ENCODE results near the gene MAP1LC3B.

The MAP1LC3B gene
- long read RNA-seq, donor 1, transcript MAP1LC3B-201 (4 exons, 2,688 nt): major isoform, 50 of 50 reads
- long read RNA-seq, donor 1, partial matches to known transcripts: 0 of 50 reads
- long read RNA-seq, donor 1, other reads (novel, unspliced or antisense): 0 of 50 reads
- long read RNA-seq, donor 2, transcript MAP1LC3B-201 (4 exons, 2,688 nt): major isoform, 31 of 33 reads
- long read RNA-seq, donor 2, partial matches to known transcripts: 0 of 33 reads
- long read RNA-seq, donor 2, other reads (novel, unspliced or antisense): 0 of 33 reads
- long read RNA-seq, donor 3, transcript MAP1LC3B-201 (4 exons, 2,688 nt): major isoform, 28 of 29 reads
- long read RNA-seq, donor 3, partial matches to known transcripts: 0 of 29 reads
- long read RNA-seq, donor 3, other reads (novel, unspliced or antisense): 0 of 29 reads
- long read RNA-seq, donor 4, transcript MAP1LC3B-201 (4 exons, 2,688 nt): major isoform, 33 of 40 reads
- long read RNA-seq, donor 4, partial matches to known transcripts: 6 of 40 reads
- long read RNA-seq, donor 4, other reads (novel, unspliced or antisense): 0 of 40 reads
- long read RNA-seq, donor 5, transcript MAP1LC3B-201 (4 exons, 2,688 nt): major isoform, 41 of 57 reads
- long read RNA-seq, donor 5, partial matches to known transcripts: 0 of 57 reads
- long read RNA-seq, donor 5, other reads (novel, unspliced or antisense): 15 of 57 reads
- long read RNA-seq, donor 6, transcript MAP1LC3B-201 (4 exons, 2,688 nt): major isoform, 47 of 72 reads
- long read RNA-seq, donor 6, partial matches to known transcripts: 25 of 72 reads
- long read RNA-seq, donor 6, other reads (novel, unspliced or antisense): 0 of 72 reads
- long read RNA-seq, donor 7: 0 reads
- long read RNA-seq, donor 8, transcript MAP1LC3B-201 (4 exons, 2,688 nt): major isoform, 32 of 33 reads
- long read RNA-seq, donor 8, partial matches to known transcripts: 0 of 33 reads
- long read RNA-seq, donor 8, other reads (novel, unspliced or antisense): 0 of 33 reads

GRCh38 chr16:87391950-87392820, at the start of gene MAP1LC3B:
Gene MAP1LC3B (plus strand): TSS chr16:87392336. CDS start chr16:87392428, 92 bp downstream.
- DNase-seq: peak; percentile 99

DNA sequence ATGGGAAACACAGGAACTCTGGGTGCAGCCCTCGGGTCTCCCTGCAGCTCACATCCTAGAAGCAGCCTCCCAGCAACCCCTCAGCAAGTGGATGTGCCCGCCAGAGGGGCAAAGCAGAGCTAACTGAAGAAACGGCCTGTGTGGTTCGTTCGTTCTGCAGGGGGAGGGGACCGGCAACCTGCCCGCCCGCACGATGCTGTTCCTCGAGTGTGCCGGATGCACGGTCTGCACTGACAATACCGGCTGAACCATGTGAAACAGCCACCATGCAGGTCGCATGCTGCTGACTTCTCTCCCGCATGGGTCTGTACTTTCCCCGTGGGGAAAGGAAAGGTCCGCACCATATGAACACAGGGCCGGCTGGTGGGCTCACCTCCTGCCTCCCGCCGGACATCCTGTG, 49.6 kb upstream of the MAP1LC3B start:
- no peak for DNase-seq

GRCh38 chr16:87342978-87343752, 49.0 kb upstream of the MAP1LC3B start:
- no peak for DNase-seq

DNA sequence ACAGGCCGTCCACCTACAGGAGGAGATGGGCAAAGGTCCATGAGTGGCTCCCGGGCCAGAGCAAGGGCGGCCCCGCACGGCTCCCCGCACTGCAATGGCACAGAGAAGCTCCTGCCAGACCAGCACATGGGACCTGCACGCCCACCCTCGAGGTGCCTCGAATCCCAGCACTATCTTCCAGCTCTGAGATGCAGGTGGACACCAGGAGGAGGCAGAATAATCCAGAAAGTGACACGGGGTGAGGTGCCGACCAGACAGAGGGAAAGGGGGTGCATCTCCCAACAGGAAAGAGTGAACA, 48.4 kb upstream of the MAP1LC3B start:
- DNase-seq: no peak

DNA sequence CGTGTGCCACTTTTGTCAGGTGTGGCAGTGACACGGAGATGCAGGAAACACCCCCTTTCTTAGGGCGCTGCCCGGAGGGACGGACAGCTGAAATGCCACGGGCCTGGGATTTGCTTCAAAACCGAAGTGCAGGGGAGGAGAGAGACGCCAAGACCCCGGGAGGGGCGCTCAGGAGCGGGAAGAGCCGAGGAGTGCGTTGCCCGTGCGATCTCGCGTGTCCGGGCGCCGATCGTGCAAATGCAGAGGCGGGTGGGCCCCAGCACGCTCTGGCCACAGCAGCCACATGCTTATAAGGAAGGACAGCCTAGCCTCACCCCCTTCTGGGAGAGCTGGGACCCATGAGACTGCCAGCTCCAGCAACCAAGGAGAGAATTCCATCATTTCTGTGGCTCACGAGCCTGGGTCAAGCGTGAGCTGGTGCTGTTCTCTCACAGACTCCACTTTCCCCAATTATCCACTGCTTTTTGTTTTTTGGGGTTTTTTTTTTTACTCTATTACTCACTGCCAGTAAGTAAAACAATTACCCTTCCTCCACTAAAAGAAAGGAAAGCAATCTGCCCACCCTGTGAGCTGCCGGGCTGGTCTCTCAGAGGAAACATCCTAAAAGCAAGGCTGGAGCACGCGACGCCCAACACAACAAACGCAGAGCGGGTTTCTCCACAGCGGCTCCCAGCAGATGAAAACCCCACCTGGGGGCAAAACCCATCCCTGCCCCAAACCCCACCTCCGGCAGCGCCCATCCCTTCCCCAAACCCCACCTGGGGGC, 47.8 kb upstream of the MAP1LC3B start:
- no peak for DNase-seq

- no peak for DNase-seq
Measured at GRCh38 chr16:87344931-87345631, 47.1 kb upstream of the MAP1LC3B start.

- DNase-seq: peak; percentile 35
Measured at GRCh38 chr16:87345726-87346424, 46.3 kb upstream of the MAP1LC3B start.

DNA sequence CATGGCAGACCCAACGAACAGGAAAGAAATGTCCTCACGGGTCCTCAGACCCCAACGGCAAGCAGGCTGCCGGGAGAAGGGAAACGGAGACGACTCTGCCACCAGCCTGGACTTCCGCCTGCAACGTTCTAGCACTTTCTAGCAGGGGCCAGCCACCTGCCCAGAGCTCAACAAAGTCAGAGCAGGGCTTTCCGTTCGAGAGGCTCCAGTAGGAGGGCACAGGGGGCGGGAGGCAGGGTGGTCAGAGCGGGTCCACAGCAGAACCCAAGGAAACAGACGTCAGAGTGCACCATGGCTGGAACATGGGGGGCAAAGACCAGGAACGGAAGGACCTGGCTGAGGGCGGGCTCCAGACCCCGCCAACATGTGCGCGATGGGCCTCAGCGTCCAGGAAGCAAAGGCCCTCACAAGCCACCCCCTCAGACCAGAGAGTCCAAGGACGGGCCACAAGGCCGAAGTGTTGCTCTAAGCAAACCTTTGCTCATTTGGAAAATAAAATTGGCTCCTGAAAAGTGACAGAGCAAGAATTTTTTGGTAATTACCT, 45.5 kb upstream of the MAP1LC3B start:
- no peak for DNase-seq

DNA sequence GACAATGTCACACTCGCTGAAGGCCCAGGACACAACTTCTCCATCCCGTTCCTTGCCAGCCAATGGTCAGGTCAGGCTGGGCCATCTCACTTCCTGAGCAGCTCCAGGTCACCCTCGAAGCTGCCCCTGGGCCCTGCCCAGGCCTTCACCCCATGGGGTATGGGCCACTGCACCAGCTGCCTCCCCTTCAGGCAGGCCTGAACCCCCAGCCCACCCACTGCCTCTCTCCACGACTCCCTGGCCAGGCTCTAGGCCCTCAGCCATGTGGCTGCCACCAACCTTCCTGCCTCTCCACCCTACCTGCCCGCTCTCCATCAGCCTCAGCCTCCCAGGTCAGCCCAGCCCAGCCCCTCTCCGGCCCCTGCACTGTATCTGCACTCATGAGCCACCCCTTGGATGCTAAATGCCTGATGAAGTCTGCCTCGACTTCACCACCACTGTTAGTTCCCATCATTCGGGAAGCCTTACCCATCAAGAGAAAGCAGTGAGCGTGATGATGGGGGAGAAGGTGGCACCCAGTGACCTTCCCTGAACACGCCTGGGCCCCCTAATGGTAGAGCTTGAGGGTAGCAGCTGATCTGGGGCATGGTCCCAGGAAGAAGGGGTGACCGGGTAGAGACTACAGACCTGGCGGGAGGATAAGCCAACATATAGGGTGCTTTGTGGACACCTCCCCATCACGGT, 44.1 kb upstream of the MAP1LC3B start:
- DNase-seq: no peak

DNA sequence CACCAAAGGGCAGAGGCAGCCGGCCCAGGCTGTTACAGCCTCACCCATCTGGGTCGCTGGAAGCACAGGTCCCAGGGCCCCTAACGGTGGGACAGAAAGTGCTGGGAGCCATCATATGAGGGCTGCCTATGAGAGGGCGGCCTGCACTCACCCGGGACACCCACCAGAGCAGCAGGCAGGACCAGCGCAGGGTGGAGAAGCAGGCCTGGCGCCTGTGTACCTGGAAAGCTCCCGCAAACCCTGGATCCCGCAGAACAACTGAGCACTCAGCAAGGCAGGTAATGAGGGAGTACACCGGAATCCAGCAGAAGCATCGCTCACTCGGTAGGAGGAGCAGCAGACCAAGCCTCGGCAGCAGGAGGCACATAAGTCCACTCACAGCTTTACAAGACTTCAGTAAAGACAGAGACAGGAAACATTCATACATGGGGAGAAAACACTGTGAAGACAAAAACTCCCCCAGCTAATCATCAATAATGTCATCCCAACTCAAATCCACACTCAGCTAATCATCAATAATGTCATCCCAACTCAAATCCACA, 43.4 kb upstream of the MAP1LC3B start:
- DNase-seq: no peak

DNA sequence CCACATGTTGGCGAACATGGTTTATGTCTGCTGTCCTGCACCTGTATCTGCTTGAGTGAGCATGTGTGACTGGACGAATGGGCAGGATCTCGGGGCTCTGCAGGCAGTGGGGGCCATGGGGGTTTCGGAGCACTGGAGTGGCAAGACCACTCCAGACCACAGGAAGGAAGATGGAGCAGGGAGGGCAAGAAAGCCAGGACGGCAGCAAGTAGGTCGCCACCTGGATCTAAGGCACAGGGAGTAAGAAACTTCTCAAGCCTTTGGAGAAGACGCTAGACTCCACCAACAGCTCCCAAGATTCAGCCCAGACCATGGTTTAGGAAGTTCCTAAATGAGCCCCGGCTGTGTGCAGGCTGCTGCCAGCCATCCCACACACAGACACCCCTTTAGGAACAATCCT, 42.1 kb upstream of the MAP1LC3B start:
- no peak for DNase-seq

DNA sequence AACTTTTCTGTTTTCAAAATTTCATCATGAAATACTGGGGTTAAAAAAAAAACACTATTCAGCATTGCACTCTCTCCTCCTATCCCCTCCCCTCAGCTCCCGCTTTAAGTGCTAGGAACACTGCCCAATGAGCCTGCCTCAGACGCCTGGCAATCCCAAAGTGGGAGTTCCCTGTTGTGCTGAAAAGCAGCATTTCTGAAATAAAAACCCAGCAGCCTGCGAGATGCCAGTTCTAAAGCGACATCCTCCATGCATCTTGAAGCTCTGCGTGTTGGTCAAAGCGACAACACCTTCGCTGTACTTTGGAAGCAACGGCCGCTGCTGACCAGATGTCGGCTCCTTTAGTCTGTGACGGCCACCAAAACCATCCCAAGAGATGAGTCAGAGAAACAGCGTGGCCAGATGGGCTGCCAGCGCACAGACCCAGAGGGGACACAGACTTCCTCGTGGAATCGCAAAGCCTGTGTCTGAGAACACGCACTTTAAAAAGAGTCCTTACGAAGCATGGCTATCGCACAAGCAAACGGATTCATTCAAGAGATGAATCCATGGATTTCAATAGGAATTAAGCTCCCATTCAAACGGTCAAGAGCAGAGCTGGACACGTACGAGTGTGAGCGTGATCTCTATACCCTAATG, 41.3 kb upstream of the MAP1LC3B start:
- DNase-seq: no peak

GRCh38 chr16:87351320-87351698, 40.8 kb upstream of the MAP1LC3B start:
- DNase-seq: no peak

- no peak for DNase-seq
Measured at GRCh38 chr16:87352818-87353217, 39.3 kb upstream of the MAP1LC3B start.

- no peak for DNase-seq
Measured at GRCh38 chr16:87353613-87354012, 38.5 kb upstream of the MAP1LC3B start.

DNA sequence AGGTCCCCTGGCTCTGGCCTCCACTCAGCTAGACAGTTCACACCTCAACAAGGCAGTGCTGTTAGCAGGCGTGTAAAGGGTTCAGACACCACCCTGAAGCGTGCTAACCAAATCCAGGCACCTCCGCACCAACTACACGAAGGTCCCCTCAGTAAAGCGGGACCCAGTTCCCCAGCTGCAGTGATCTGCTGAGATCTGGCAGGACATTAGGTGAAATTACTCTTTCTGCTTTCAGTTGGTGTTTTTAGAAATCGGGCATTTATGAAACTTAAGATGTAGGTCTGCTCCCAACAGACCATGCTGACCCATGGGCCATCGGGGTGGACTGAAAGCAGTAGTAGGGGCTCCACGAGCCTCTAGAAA, 35.7 kb upstream of the MAP1LC3B start:
- no peak for DNase-seq

GRCh38 chr16:87358250-87358649, 33.9 kb upstream of the MAP1LC3B start:
- no peak for DNase-seq

DNA sequence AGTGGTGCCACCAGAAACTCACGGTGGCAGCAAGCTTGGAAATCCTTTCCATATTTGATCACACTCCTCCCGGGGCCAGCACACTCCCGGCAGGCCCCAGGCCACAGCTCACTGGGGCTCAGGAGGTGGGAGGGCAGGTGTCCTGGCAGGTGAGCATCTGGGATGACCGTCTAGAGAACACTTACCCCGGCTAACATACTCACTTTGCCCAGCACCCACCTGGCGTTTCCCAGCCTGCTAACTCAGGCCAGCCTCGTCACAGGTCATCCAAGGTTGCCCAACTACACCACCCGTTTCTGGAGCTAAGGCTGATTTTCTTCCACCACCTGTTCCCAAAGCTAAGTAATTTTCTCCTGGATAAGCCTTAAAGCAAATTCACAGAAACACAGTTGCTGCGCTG, 33.4 kb upstream of the MAP1LC3B start:
- no peak for DNase-seq

Measured in right kidney (tissue), 9 donors.